Tibial artery (tissue), 4 donors: ENCODE measurements around the gene RASL11B.

ENCODE experiments used
- DNase-seq, 2 donors: peaks; one replicate each; pipeline ENCODE4 v3.0.0-alpha.2; 2019
- H3K27ac ChIP-seq, 2 donors: fragments of 200-600 bp; sonication (generic) in 1 of 2; 1 replicate in 1 of 2; 2 replicates in 1 of 2; pipeline ENCODE4 v1.5.1; 2018 to 2019; ENCODE audit warnings: mild to moderate bottlenecking in 1 of 2
- H3K27me3 ChIP-seq, 2 donors: fragments of 200-600 bp; sonication (generic) in 1 of 2; one replicate each; pipeline versions ENCODE4 v1.5.1 to v1.6.0; 2016 to 2019
- H3K36me3 ChIP-seq, 3 donors: fragments of 200-600 bp; sonication (generic) in 2 of 3; one replicate each; pipeline ENCODE4 v1.5.1; 2016 to 2019; ENCODE audit warnings: mild to moderate bottlenecking in 2 of 3
- H3K4me1 ChIP-seq, 4 donors: fragments of 200-600 bp; sonication (generic) in 2 of 4; 1 replicate in 3 of 4; 2 replicates in 1 of 4; pipeline ENCODE4 v1.5.1; 2016 to 2019
- H3K4me3 ChIP-seq, 2 donors: fragments of 200-600 bp; sonication (generic) in 1 of 2; 1 replicate in 1 of 2; 2 replicates in 1 of 2; pipeline ENCODE4 v1.5.1; 2018 to 2019; ENCODE audit warnings: mild to moderate bottlenecking in 2 of 2
- H3K9me3 ChIP-seq, 3 donors: fragments of 200-600 bp; sonication (generic) in 1 of 3; one replicate each; pipeline ENCODE4 v1.5.1; 2016 to 2019
- intact Hi-C: fragments of 100-400 bp; cut with DNase I; formaldehyde crosslinking; loops from one replicate; pipeline ENCODE4 v1.15.0; 2023; ENCODE audit warnings: low total_unique reads
- TF ChIP-seq, protein P1 (sequence below), 2 experiments: fragments of 200-600 bp in 1 of 2; fragments of 450-650 bp in 1 of 2; IDR thresholded peaks; one replicate each; pipeline ENCODE4 v1.5.1; 2017 to 2019; ENCODE audit warnings: antibody characterized with exemption in 2 of 2, mild to moderate bottlenecking in 1 of 2, moderate library complexity in 1 of 2

The RASL11B gene

GRCh38 chr4:52836120-52836519 lies 26.0 kb upstream of the RASL11B start:
- no peak overlapping the region for H3K4me3 ChIP-seq
- no peaks in the 10 kb centered on the region for H3K9me3 ChIP-seq
- H3K4me1 ChIP-seq, result no peaks in the 10 kb centered on the region
- TF ChIP-seq, protein P1, sequence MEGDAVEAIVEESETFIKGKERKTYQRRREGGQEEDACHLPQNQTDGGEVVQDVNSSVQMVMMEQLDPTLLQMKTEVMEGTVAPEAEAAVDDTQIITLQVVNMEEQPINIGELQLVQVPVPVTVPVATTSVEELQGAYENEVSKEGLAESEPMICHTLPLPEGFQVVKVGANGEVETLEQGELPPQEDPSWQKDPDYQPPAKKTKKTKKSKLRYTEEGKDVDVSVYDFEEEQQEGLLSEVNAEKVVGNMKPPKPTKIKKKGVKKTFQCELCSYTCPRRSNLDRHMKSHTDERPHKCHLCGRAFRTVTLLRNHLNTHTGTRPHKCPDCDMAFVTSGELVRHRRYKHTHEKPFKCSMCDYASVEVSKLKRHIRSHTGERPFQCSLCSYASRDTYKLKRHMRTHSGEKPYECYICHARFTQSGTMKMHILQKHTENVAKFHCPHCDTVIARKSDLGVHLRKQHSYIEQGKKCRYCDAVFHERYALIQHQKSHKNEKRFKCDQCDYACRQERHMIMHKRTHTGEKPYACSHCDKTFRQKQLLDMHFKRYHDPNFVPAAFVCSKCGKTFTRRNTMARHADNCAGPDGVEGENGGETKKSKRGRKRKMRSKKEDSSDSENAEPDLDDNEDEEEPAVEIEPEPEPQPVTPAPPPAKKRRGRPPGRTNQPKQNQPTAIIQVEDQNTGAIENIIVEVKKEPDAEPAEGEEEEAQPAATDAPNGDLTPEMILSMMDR (IDR thresholded peaks at IDR 0.05), result no peak
- H3K27me3 ChIP-seq, result no peaks in the 10 kb centered on the region
- intact Hi-C loops, result no loop called here
- no peak for DNase-seq
- H3K27ac ChIP-seq, result no peak overlapping the region
- no peaks in the 10 kb centered on the region for H3K36me3 ChIP-seq

- DNase-seq, result no peak
- intact Hi-C loops, result no loop called here
These were observed 25.4 kb upstream of the RASL11B start for GRCh38 chr4:52836678-52837077.

GRCh38 chr4:52837716-52838558 lies 24.2 kb upstream of the RASL11B start:
- TF ChIP-seq, protein P1 (IDR thresholded peaks at IDR 0.05), result no peak
- Histone ChIP-seq H3K27ac (no peak overlapping the region), H3K9me3 (no peaks in the 10 kb centered on the region), H3K4me1 (peaks cover 0 to 8% (median 0%) of the 10 kb centered on the region in 4 donors), H3K36me3 (no peaks in the 10 kb centered on the region), H3K27me3 (no peaks in the 10 kb centered on the region), H3K4me3 (no peak overlapping the region)
- intact Hi-C loops, result no loop called here
- no peak for DNase-seq

More at GRCh38 chr4:52836678-52837077, 25.4 kb upstream of the RASL11B start:
- Histone ChIP-seq H3K4me3 (no peak overlapping the region), H3K27me3 (no peaks in the 10 kb centered on the region), H3K27ac (no peak overlapping the region), H3K36me3 (no peaks in the 10 kb centered on the region), H3K9me3 (no peaks in the 10 kb centered on the region), H3K4me1 (peaks cover 0 to 2% (median 0%) of the 10 kb centered on the region in 4 donors)
- TF ChIP-seq, protein P1 (IDR thresholded peaks at IDR 0.05), result no peak

DNA sequence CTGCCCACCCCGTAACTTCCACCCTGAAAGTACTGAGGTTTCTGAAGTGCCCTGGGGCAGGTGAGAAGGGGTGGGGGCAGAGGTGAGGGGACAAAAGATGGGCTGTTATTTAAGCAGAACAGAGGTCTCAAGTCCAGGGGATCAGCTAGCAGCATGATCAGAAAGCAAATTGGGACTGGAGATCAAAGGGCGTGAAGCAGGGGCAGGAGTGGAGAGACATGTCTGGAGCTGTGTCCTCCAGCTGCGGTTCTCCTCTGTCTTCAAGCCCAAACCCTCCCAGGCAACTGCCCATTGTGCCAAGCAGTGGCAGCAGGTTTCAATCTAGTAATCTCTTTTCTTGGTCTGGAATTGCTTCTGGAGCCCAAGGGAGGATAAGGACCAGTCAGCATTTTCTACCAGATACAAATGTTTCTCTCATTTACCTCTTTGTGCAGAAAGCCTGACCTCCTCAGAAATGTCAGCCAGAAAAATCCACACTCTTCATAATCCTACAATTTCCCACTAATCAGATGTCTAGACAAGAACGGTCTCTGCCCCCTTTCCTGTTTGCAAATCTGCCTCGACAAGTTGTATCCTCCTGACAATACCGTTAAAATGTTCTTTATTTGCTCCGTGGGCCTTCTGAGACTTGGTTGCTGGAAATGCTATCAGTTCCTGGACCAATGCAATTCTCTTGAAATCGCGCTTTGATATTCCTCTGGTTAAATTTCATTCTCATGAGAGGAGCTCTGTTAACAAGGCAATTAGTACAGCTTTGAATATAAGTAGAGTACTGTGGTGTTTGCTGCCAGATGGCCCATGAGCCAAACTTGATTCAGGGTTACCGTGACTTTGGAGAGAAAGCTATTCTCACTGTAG lies 23.2 kb upstream of the RASL11B start:
- H3K4me1 ChIP-seq, result peaks cover 0 to 8% (median 0%) of the 10 kb centered on the region in 4 donors
- no peak overlapping the region for H3K27ac ChIP-seq
- no peaks in the 10 kb centered on the region for H3K36me3 ChIP-seq
- no peak for DNase-seq
- H3K4me3 ChIP-seq, result no peak overlapping the region
- TF ChIP-seq, protein P1 (IDR thresholded peaks at IDR 0.05), result no peak
- intact Hi-C loops, result no loop called here
- H3K9me3 ChIP-seq, result no peaks in the 10 kb centered on the region
- H3K27me3 ChIP-seq, result no peaks in the 10 kb centered on the region

DNA sequence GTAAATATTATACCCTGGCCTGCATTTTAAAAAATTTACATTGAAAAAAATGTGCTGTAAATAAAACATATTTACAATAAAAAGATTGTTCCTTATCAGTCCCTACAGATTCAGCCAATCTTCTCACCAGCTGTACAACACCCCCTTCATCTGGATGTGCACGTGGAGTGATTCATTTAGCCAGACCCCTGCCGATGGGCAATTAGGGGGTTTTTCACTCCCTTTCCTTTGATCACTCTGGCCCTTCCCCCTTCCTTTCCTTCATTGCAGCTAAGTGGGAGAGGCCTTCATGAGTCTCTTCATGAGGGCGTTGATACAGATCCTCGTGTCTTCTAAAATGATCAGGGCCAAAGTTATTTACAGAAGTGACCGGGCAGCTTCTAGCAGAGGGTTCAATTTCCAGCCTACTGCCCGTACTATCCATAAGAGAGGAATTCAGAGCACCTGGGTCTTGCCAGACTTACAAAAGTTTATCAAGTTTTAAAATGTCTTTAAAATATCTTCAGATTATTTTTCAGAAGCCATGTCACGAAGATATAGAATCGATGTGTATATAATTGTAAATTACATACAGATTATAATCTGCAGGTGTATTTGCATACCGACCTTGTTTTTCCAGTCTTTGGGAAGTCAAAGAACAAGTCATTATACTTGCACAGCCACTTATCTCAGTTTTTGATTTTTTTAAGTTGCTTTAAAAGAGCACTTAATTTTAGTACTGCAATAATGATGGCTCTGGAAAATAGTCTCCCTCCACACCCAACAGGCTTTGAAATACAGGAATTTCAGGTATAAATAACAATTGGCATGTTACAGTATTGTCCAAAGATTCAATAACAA lies 21.4 kb upstream of the RASL11B start:
- intact Hi-C loops, result no loop called here
- no peaks in the 10 kb centered on the region for H3K9me3 ChIP-seq

More for the DNA sequence above, 21.4 kb upstream of the RASL11B start:
- TF ChIP-seq, protein P1 (IDR thresholded peaks at IDR 0.05), result no peak
- Histone ChIP-seq H3K27ac (no peak overlapping the region), H3K4me1 (peaks cover 0 to 8% (median 0%) of the 10 kb centered on the region in 4 donors), H3K4me3 (no peak overlapping the region), H3K36me3 (no peaks in the 10 kb centered on the region), H3K27me3 (no peaks in the 10 kb centered on the region)
- DNase-seq, result no peak
